ENCODE measurements around the gene C5AR1. TPM values are rescaled to one million over a fixed set of nuclear protein-coding genes. Genes with fewer than 3 reads are reported as not detected.
A peak's percentile ranks its signal among the peaks of the same experiment; 100 is the strongest.

The C5AR1 gene
- total and polyA plus RNA-seq, 9 of the 15 experiments (the other 6 are each of a cell fraction or from before 2014, with no cell fraction given), result 0.06 to 1.6 (median 0.28) TPM; not detected in 3

GRCh38 chr19:47274071-47274890 lies 35.4 kb upstream of the C5AR1 start, which contains the start of gene INAFM1 (continued):
- TF ChIP-seq TRIM25 (IDR thresholded peaks at IDR 0.05; ENCODE audit: borderline replicate concordance) (no peak), ZNF384 (IDR thresholded peaks at IDR 0.05; ENCODE audit: low read depth, low read length) (no peak), CBFA2T3 (IDR thresholded peaks at IDR 0.05) (no peak), POLR2AphosphoS2 (IDR thresholded peaks at IDR 0.05; ENCODE audit: low read length) (peak; percentile 77; the same call in 1 of the 2 replicates), ZNF717 (CRISPR knock-in tag; IDR thresholded peaks at IDR 0.05) (no peak), SNIP1 (IDR thresholded peaks at IDR 0.05; ENCODE audit: low read depth) (no peak), STAT5B (CRISPR knock-in tag; IDR thresholded peaks at IDR 0.05) (no peak), SAP30 (IDR thresholded peaks at IDR 0.05; ENCODE audit: borderline replicate concordance, insufficient read depth, low read depth, low read length, poor library complexity, severe bottlenecking) (peak; percentile 40), GABPB2 (CRISPR knock-in tag; conservative IDR thresholded peaks at IDR 0.05) (0 out of 2 replicates have a peak, but pooled peaks have one; percentile 44), STAT6 (CRISPR knock-in tag; IDR thresholded peaks at IDR 0.05) (no peak), ARID3B (CRISPR knock-in tag; IDR thresholded peaks at IDR 0.05; ENCODE audit: borderline replicate concordance) (no peak), USF1 (CRISPR knock-in tag; IDR thresholded peaks at IDR 0.05) (no peak), HDGF (IDR thresholded peaks at IDR 0.05) (no peak), SREBF1 (IDR thresholded peaks at IDR 0.05; ENCODE audit: borderline replicate concordance, low read depth, low read length) (no peak), NBN (IDR thresholded peaks at IDR 0.05; ENCODE audit: low read depth) (peak; percentile 27; the same call in 1 of the 2 replicates), RFX5 (IDR thresholded peaks at IDR 0.05; ENCODE audit: low read depth, low read length) (no peak), SMARCE1 (IDR thresholded peaks at IDR 0.05) (no peak), HNRNPUL1 (IDR thresholded peaks at IDR 0.05; ENCODE audit: low read length) (no peak), CREB3 (tag; conservative IDR thresholded peaks at IDR 0.05; ENCODE audit: low read depth) (no peak), JUN (IDR thresholded peaks at IDR 0.05; ENCODE audit: borderline replicate concordance, low read depth, low read length) (no peak), JUN (CRISPR knock-in tag; IDR thresholded peaks at IDR 0.05; ENCODE audit: borderline replicate concordance) (no peak)

Measured in K562 (cell line).